ENCODE measurements around the gene ING5.
A peak's percentile ranks its signal among the peaks of the same experiment; 100 is the strongest.

Gene ING5

DNA sequence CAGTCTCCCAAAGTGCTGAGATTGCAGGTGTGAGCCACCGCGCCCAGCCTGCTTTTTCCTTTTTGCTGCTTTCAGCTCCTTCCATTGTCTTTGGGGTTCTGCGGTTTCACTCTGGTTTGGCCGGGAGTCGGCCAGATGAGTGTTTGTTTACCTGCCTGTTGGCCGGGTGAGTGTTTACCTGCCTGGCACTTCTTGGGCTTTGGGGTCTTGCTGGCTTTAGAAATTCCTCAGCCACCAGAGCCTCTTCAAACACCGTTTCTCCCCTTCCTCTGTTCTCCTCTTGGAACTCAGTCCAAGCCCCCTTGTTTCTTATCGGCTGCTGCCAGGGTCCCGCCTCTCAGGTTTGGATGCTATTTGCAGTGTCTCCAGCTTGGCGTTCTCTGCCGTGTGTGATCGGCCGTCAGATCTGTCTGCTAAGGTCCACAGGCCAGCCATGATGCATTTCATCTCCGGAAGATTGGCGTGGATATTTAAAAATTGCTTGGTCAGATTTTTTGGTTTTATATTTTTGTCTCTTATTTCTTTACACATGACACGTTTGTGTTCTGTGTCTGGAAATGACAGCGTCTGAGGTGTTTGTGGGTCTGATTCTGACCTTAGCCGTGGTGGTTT lies 60.6 kb downstream of the ING5 start:
- no peak for DNase-seq

DNA sequence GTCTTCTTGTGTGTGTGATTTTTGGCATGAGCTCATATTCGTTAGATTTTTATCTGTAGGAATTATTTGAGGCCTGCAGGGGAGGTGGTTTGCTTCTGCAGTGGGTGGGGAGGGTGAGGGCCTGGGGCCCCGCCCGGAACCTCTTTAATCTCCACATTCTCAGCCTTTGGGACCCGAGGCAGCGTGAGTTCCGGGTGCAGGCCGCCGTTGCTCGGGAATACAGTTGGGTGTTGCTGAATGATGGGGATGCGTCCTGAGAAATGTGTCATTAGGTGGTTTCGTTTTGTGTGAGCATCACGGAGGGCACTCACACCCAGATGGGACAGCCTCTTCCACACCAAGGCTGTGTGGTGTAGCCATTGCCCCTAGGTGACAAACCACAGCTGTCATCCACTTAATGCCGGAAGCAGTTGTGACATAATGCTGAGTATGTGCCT lies 61.1 kb downstream of the ING5 start:
- DNase-seq, result no peak

DNA sequence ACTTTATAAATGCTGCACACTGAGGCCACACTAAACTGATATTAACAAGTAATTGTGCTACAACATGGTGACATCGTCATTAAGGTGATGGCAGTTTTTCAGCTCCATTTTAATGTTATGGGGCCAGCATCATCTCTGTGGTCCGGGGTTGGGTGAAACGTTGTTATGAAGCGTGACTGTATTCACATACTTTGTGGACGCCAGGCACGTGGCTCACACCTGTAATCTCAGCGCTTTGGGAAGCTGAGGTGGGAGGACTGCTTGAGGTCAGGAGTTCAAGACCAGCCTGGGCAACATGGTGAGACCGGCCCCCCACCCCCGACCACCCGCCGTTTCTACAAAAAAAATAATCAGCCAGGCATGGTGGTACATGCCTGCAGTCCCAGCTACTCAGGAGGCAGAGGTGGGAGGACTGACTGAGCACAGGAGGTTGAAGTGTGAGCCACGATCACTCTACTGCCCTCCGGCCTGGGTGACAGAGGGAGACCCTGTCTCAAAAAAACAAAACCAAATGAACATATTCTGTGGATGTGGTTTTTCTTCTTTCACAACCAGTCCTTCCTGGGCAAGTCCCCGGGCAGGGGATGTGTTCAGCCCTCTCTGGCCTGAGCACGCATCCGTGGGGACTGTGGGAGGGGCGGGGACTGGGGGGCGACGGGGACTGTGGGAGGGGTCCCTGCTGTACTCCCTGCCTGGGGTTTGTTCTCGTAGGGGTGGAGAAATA lies 61.9 kb downstream of the ING5 start:
- no peak for DNase-seq

DNA sequence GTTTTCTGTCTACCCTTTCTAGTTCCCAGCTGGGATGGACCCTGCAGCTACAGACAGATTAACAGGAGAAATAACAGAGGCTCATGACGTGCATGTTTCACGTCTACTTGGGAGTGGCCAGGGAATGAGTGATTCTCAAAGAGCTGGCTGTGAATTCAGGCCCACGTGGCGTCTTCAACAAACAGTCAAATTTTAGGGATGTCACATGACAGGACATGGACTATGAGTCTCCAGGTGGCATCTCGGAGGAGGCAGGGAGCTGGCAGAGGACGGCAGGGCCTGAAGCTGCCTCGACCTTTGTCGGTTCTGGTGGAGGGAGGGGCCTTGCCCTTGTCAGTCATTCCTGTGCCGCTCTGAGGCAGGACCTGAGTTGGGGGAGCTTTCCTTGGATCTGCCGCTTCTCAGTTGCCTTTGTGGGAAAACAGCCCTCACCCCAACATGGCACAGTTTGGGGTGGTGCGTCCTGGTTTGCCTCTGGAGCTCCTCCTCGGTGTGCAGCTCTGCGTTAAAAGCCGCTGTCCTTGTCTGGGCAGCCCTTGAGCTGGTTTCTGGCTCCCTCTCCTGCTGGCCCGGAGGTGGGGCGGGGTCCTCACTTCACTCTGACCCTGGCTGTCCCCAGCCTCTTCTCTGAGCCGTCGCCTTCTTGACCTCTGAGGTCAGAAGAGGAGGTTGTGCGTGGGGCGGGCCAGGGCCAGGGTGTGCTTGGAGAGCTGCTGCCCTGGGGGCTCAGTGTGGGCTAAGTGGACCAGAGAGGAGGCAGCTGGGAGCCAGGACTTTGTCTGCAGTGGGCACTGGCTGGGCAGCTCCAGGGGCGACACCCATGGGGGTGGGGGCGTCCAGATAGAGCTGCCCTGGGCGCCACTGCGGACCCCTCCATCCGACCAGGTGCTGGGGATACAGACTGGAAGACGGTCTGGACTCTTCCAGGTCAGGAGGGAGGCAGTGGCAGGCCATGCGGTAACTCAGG lies 62.7 kb downstream of the ING5 start:
- no peak for DNase-seq

DNA sequence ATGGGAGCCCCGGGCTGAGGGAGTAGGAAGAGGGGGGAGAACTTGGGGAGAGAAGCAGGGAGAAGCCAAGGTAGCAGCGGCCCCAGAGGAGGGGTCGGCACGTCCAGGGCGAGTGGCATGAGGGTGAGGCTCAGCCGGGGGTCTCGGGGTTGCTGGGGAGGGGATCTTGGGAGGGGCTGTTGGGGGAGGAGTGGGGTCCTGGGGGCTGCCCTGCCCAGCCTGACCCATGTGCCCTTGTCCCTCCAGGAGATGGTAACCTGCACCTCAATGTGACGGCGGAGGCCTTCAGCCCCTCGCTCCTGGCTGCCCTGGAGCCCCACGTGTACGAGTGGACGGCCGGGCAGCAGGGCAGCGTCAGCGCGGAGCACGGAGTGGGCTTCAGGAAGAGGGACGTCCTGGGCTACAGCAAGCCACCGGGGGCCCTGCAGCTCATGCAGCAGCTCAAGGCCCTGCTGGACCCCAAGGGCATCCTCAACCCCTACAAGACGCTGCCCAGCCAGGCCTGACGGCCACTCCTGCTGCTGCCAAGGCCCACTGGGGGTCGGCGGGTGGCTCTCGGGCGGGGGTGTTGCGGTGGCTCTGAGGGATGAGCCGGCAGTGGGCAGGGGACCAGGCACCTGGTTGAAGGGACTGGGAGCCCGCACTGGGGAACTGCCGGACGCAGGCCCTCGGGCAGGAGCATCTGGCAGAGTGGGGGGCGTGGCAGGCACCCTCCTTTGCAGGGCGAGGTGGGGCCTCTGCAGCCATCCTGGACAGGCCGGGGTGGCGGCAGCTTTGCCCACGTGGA lies 65.8 kb downstream of the ING5 start:
- no peak for DNase-seq

DNA sequence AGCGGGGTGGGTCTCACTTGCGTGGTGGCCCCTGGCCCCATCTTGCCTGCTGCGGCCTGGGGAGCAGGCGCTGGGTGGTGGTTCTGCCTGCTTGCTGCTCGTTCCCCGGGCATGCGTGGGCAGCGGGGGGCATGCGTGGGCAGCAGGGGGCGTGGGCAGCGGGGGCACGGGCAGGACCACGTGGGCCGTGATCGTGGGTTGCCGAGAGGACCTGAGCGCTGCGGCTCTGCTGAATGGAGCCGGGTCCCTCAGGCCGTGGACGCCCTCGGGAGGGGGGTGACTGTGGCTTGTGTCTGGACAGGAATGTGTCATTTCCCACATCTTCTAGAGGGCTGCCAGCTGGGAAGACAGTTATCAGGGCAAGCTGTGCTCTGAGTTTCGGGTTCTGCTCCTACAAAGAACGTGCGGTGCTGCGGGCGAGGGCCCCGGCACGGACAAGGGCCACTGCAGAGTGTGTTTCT lies 66.4 kb downstream of the ING5 start:
- DNase-seq, result no peak

DNA sequence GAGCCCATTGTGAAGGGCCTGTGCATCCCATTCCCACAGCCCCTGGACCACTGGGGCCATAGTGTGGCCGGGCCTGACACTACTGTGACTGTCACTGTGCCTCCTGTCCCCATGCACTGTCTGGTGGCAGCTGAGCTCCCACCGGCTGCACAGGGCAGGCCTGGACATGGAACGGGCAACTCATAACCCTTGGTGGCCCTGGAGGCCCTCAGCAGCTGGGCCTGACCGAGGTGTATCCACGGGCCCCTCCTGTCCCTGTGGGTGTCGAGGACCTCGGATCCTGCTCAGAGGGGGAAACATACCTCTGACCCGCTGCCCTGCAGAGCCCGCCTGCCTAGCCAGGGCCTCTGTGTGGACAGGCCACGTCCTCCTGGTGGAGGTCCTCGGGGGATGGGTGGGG lies 67.0 kb downstream of the ING5 start:
- DNase-seq, result no peak

DNA sequence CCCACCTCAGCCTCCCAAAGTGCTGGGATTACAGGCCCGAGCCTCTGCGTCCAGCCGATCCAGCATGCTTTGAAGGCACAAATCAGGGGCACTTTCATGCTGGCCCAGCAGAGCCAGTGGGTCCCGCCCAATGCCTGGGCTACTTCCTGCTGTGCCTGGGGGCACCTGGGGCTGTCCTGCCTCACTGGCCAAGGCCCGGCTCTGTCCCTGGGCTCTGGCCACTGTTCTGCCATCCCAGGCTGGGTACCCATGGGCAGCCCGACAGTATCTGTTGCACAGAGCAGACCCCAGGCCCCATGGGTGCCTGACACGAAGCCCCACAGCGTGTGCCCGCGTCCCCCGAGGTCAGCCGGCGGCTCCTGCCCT lies 68.0 kb downstream of the ING5 start:
- no peak for DNase-seq

DNA sequence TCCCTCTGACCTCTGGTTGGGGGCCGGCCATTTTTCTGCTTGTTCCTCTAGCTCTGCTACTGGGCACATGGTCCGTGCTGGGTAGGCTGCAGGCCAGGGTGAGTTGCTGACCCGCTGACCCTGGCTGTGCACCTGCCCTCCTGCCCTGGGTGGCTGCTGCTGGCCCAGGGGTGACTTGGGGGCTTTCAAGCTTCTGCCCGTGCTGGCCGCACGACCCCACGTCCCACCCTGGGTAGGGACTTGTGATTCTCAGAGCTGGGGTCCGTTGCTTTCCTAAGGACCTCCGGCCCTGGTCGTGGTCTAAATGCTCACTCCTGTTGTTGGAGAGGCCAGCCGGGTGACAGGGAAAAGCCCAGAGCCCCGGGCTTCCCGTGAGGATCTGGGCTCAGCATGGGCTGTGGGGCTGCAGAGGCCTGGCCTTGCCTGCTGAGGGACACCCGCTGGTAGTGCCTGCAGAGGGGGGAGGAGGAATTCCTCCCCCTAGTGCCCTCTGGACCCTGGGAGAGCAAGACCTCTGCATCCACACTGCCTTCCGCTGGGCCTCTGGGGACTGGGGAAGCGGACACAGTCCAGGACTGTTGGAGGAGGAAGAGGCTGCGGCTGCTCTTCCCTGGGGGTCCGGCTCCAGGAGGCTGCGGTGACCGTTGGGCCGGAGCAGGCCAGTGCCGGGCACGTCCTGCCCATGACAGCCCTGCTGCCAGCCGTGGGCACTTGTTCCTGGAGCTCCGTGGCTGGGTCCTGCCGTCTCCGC lies 68.5 kb downstream of the ING5 start:
- no peak for DNase-seq

DNA sequence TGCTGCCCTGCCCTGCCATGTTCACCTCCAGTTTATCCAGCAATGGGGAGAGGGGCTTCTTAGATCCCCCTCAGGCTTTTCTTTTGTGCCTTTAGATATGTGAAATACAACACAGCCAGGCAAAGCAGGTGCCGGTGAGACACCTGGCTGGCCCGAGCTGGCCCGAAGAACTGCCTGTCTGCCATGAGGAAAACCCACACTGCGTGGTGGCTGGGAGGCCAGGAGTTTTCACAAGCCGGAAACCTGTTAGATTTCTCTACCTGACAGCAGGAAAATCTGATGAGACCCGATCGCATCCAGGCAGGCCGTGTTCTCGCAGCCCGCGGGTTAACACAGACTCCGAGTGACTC lies 69.1 kb downstream of the ING5 start:
- no peak for DNase-seq

DNA sequence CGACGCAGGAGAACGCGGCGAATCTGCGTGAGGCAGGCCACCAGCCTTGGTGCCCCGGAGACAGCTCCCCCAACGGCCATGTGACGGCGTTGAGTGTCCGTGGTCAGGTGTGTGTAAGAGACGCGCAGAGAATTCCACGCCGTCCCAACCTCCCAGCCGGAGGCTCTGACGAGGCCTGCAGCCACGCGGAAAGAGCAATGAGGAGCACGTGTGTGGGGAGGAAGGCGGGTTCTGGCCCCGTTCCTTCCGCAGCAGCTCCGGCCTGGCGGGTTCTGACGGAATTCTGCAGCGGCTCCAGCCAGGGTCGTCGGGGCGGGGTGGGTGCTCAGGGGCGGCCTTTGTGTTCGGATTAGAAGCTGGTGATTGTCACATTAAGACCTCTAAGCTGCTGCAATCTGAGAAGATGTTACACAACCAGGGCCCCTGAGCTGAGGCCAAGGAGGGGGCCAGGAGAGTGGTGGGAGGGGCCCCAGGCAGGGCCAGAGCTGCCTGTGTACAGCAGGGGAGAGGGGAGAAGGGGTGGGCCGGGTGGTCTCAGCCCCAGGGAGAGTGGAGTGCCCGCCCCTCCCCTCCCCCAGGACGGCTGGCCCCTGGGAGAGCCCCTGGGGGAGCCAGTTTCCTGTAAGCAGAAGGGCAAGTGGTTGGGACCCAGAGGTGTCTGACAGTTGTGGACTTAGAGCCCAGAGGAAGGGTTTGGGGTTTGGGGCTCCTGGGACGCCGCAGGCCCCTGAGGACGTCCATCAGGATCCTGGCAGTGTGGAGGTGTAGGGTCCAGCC lies 69.6 kb downstream of the ING5 start:
- DNase-seq, result peak; percentile 52

DNA sequence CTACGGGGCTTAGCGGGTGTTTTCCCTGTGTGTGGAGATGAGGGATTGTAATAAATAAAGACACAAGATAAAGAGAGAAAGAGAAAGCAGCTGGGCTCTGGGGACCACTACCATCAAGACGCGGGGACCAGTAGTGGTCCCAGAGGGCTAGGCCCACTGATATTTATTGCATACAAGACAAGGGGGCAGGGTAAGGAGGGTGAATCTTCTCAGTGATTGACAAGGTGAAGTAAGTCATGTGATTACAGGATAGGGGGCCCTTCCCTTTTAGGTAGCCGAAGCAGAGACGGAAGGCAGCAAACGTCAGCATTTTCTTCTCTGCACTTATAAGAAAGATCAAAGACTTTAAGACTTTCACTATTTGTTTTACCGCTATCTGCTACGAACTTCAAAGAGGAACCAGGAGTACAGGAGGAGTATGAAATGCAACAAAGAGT lies 70.2 kb downstream of the ING5 start:
- DNase-seq, result no peak

DNA sequence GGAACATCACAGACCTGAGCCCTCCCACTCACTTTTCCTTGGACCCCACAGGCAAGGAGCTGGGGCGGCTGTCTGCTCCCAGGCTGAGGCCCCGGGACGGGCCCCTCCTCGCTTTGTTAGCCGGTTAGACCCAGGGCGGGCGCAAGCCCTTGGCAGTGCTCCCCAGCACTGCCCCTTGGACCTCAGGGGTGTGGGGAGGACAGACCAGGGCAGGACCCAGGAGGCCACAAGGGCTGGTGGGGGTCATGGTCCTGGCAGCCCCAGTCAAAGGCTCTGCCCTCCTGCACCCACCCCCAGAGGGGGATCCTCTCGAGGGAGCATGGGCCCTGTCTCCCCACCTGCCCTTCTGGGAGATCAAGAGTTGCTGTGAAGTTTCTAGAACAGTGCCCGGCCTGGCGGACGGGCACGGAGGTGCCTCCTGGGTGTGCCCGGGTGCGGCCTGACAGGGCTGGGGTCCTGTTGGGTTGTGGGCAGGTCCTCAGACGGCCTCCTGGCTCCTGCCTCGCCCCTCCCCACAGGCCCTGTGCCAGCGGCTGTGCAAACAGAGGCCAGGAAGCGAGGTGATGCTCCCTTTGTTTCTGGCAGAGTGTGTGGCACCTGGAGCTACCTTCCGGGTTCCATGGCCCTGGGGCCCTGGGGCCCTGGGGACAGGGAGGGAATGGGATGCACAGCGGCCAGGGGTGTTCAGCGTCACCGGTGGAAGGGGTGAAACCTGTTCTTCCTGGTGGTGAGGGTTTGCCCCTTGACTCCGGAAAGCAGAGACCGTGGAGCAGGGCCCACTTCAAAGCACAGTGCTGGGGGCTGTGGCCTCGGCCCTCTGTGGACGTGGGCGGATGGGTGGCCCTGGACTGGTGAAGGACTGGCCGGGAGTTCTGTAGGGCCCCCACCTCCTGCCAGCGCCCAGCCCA lies 71.9 kb downstream of the ING5 start:
- DNase-seq, result no peak

DNA sequence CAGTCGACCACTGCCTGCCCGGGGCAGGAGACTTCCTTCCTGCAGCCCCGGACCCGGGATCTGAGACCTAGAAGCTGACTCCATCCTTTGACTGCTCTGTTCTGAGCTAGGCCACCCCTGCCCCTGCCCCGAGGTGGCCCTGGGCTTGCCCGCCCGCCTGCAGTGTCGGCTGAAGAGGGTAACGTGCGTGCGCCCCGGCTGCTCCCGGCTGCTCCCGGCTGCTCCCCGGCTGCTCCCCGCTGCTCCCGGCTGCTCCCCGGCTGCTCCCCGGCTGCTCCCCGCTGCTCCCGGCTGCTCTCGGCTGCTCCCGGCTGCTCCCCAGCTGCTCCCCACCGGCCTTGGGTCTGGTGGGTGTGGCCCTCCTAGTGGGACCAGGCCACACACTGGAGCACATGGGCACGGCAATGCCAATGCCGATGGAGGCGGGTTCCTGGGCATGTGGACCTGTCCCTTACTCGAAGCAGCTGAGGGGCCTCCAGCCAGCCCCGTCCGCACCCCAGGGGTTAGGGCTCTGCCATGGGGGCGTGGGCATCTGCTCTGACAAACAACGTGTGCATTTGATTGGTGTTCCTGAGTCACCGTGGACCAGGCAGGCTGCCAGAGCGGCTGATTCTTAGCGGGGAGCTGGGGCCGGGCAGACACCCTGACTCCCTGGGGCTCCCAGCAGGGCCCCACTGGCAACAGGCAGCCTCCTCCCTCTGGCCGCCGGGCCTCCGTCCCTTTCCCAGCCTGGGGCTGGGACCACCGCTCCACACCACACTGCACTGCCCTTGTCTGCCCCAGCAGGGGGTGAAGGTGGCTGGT lies 72.8 kb downstream of the ING5 start:
- peak; percentile 84 for DNase-seq

DNA sequence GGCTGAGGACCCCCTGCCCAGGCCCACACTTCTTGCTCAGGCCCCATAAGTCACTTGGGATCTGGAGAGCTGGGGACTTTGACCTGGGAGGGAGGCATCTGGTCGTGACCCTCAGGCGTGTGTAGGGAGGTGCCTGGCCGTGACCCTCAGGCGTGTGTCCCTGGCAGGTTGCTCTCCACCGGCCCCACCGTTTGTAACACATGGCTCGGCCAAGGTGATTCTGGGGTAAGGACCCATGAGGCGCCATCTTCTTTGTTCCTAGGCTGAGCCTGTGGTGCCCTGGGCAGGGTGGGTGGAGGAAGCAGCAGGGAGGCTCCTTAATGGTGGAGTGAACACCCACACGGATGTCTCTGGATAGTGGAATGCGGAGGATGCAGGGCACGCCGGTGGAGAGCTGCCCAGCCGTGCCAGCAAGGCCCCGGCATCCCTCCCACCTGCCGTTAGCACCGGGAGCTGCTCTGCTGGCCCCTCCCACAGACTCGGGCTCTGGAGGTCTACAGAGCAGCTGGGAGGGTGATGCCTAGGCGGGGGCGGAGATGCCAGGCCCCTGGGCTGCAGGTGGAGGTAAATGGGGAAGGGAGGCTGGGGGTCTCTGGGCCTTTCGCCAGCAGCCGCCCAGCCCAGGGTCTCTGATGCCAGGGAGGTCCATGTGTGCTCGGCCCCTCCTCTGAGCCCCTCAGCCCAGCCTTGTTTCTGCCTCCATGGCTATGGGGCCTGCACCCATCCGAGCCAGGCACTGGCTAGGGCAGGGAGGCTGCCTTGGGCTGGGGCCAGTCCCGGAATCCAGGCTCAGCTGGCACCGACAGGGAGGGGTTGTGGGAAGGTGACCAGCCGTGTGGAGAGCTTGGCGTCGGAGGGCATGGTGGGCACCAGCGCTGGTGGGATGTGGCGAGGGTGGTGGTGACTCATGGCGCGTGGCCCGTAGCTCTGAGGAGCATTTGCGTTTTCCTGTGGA lies 73.7 kb downstream of the ING5 start:
- no peak for DNase-seq

DNA sequence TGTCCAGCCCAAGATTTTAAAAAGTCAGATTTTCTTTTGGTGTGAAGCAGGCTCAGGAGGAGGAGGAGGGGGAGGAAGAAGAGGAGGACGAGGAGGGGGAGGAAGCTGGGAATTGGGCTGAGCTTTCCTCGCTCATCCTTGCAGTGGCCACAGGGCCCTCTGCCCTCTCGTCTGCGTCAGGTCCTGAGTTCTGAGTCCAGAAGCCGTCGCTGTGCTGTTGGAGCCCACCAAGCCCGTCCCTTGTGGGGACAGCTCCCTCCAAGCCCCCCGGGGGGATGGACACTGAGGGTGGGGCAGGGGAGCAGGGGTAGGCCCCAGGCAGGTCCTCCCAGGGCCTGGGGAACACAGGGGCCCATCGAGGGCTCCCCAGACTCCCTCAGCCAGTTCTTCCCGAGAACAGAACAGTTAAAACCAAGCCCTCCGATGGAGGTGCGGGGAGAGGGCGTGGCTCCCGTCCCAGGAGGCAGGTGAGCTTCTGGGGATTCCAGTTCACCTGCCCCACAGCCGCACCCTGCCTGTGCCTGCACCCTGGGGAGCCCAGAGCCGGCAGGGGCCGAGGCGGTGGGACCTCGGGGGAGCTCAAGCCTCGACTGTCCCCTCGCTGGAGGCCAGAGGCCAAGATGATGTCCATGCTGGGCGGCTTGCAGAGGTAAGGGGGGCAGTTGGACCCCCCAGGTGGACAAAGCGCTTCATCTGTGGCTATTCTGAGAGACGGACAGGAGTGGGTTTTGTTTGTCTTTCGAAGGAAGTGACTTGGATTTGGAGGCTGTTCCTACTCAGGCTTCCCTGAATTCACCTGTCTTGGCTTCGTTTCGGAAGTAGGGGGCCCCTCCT lies 74.7 kb downstream of the ING5 start, which contains the start of gene GAL3ST2:
GAL3ST2 (plus strand) TSS at position 487 of the 834 bp plus-strand sequence; CDS start at position 621, 134 bp downstream.
- no peak for DNase-seq
